Measurements from ENCODE around the gene BTBD3.

- TF ChIP-seq CTCF (IDR thresholded peaks at IDR 0.05) (no peak), POLR2A (IDR thresholded peaks at IDR 0.05) (no peak)
Measured at GRCh38 chr20:11948806-11949205, 31.1 kb downstream of the BTBD3 start.
